Body of pancreas (tissue), 4 donors: ENCODE measurements around the gene FIGLA. TPM values are rescaled to one million over a fixed set of nuclear protein-coding genes. Genes with fewer than 3 reads are reported as not detected.

Experiments
- ATAC-seq: fragments of 150-250 bp; one replicate; pipeline ENCODE4 v1.9.1; 2016
- DNase-seq, 4 donors: peaks; one replicate each; pipeline ENCODE4 v3.0.0-alpha.2; 2019
- H3K27ac ChIP-seq, 4 donors: fragments of 200-600 bp; sonication (generic); 1 replicate in 3 of 4; 2 replicates in 1 of 4; pipeline versions ENCODE4 v1.5.1 to v1.6.1; 2016 to 2019; ENCODE audit warnings: mild to moderate bottlenecking in 1 of 4, mixed read lengths in 1 of 4, moderate library complexity in 1 of 4
- H3K27me3 ChIP-seq, 2 donors: fragments of 200-600 bp; sonication (generic); one replicate each; pipeline ENCODE4 v1.6.0; 2016; ENCODE audit warnings: mild to moderate bottlenecking in 1 of 2
- H3K36me3 ChIP-seq, 2 donors: fragments of 200-600 bp; sonication (generic); replicated peaks in 1 of 2; 2 replicates each; pipeline ENCODE4 v1.5.1; 2016; ENCODE audit warnings: low read depth in 2 of 2; ENCODE audit not compliant: insufficient read depth in 1 of 2
- H3K4me1 ChIP-seq: fragments of 200-600 bp; sonication (generic); one replicate; pipeline ENCODE4 v1.6.0; 2016
- H3K4me3 ChIP-seq, 2 donors: fragments of 200-600 bp; sonication (generic); 1 replicate in 1 of 2; 2 replicates in 1 of 2; pipeline ENCODE4 v1.5.1; 2016 to 2019
- H3K9me3 ChIP-seq, 3 donors: fragments of 200-600 bp; sonication (generic); 1 replicate in 2 of 3; 2 replicates in 1 of 3; pipeline ENCODE4 v1.5.1; 2016
- POLR2A ChIP-seq, 3 donors: fragments of 450-650 bp; IDR thresholded peaks; one replicate each; pipeline ENCODE4 v1.6.1; 2016; ENCODE audit warnings: antibody characterized with exemption in 3 of 3, mild to moderate bottlenecking in 2 of 3
- WGBS, 2 donors: methylation state at CpG; one replicate each; pipeline ENCODE4 v1.1.5; 2017; 5-methylcytosine and 5-hydroxymethylcytosine counted together
- intact Hi-C: fragments of 100-400 bp; cut with DNase I; formaldehyde crosslinking; loops from one replicate; pipeline ENCODE4 v1.15.1; 2023
- total RNA-seq, 2 donors: library from RNA; depleted of rRNA; stranded (reverse); fragments of >200 nt; gene quantifications; one replicate each; pipeline ENCODE4 v1.1.0, GENCODE V29; 2016
- TF ChIP-seq, protein P1 (sequence below), 7 experiments: fragments of 450-650 bp in 4 of 7; fragments of 200-600 bp in 3 of 7; sonication (generic) in 3 of 7; IDR thresholded peaks; one replicate each; pipeline ENCODE4 v1.5.1; 2016 to 2019; ENCODE audit warnings: antibody characterized with exemption in 7 of 7

FIGLA gene
- total RNA-seq, 2 donors from 2014 or later = not detected

DNA sequence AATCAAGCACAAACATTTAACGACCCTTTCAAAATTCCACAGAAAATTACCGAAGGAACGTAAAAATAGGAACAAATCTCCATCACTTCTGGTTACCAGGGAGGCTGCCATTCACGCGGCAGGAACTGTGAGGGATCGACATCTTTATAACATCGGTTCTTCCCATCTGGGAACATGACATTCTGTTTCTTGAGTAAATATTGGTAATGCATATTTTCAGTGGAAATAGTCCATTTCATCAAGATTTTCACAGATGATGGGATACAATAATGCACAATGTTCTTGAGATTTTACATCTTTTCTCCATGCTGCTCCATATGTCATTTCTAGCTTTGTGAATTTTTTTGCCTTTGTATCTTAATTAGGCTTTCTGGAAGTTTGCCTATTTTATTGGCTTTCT, 32.5 kb downstream of the FIGLA start:
- 74 to 82% methylated on average over 7 of the region's 7 CpGs for WGBS, 2 donors
- ATAC-seq (no peak), DNase-seq (no peak)
- no peaks in the 10 kb centered on the region for H3K9me3 ChIP-seq
- intact Hi-C loops = no loop called here
- no peak for TF ChIP-seq POLR2A (IDR thresholded peaks at IDR 0.05)
- TF ChIP-seq, protein P1, sequence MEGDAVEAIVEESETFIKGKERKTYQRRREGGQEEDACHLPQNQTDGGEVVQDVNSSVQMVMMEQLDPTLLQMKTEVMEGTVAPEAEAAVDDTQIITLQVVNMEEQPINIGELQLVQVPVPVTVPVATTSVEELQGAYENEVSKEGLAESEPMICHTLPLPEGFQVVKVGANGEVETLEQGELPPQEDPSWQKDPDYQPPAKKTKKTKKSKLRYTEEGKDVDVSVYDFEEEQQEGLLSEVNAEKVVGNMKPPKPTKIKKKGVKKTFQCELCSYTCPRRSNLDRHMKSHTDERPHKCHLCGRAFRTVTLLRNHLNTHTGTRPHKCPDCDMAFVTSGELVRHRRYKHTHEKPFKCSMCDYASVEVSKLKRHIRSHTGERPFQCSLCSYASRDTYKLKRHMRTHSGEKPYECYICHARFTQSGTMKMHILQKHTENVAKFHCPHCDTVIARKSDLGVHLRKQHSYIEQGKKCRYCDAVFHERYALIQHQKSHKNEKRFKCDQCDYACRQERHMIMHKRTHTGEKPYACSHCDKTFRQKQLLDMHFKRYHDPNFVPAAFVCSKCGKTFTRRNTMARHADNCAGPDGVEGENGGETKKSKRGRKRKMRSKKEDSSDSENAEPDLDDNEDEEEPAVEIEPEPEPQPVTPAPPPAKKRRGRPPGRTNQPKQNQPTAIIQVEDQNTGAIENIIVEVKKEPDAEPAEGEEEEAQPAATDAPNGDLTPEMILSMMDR (IDR thresholded peaks at IDR 0.05) = no peak
- H3K36me3 ChIP-seq = no peaks in the 10 kb centered on the region
- H3K4me1 ChIP-seq = no peaks in the 10 kb centered on the region
- H3K4me3 ChIP-seq = no peak overlapping the region
- no peaks in the 10 kb centered on the region for H3K27me3 ChIP-seq
- no peak overlapping the region for H3K27ac ChIP-seq

DNA sequence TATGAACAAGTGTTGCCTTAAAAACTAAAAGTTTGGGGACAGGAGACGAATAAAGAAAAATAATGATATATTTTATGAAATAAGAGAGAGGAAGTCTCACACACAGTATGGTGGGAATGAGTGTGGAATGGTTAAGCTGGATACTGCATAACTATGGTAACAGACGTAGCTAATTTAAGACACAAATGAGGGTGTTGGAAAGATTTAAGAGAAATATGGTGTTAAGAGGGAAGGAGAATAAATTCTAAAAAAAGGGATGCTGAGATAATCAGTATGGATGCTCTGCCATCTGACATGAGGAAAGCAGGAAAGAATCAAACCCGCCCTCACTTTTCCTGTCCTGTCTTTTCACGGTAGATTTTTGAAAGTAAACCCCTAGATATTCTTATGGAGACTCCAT, 33.1 kb downstream of the FIGLA start:
- no peaks in the 10 kb centered on the region for H3K4me1 ChIP-seq
- no peaks in the 10 kb centered on the region for H3K36me3 ChIP-seq
- DNase-seq (no peak), ATAC-seq (no peak)
- TF ChIP-seq POLR2A (IDR thresholded peaks at IDR 0.05) = no peak
- TF ChIP-seq, protein P1 (IDR thresholded peaks at IDR 0.05) = no peak
- no peak overlapping the region for H3K27ac ChIP-seq
- H3K4me3 ChIP-seq = no peak overlapping the region
- no peaks in the 10 kb centered on the region for H3K9me3 ChIP-seq
- intact Hi-C loops = no loop called here
- WGBS, 2 donors = 78 to 80% methylated on average over 4 of the region's 4 CpGs
- no peaks in the 10 kb centered on the region for H3K27me3 ChIP-seq

DNA sequence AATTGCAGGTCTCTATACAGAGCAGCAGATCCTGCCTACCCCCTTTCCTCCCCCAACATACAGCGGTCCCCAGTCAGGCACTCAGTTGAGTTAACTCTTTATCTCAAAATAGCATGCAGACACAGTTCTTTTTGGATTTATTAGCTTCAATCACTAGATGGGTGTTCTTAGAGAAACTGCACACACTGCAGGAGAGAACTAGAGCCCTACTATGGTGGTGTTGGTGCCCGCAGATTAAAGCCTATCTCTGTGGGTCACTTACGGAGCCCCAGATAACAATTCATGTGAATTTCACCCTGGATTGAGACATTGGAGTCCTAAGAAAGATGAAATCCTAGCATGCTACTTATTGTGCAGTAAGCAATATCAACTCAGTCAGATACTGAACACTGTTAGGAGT, 34.3 kb downstream of the FIGLA start:
- DNase-seq = no peak
- Histone ChIP-seq H3K27ac (no peak overlapping the region), H3K9me3 (no peaks in the 10 kb centered on the region), H3K4me1 (no peaks in the 10 kb centered on the region), H3K27me3 (no peaks in the 10 kb centered on the region), H3K4me3 (no peak overlapping the region), H3K36me3 (no peaks in the 10 kb centered on the region)
- intact Hi-C loops = no loop called here
- 80 to 96% methylated on average over 3 of the region's 3 CpGs for WGBS, 2 donors
- ATAC-seq = no peak
- TF ChIP-seq POLR2A (IDR thresholded peaks at IDR 0.05) = no peak
- TF ChIP-seq, protein P1 (IDR thresholded peaks at IDR 0.05) = no peak

DNA sequence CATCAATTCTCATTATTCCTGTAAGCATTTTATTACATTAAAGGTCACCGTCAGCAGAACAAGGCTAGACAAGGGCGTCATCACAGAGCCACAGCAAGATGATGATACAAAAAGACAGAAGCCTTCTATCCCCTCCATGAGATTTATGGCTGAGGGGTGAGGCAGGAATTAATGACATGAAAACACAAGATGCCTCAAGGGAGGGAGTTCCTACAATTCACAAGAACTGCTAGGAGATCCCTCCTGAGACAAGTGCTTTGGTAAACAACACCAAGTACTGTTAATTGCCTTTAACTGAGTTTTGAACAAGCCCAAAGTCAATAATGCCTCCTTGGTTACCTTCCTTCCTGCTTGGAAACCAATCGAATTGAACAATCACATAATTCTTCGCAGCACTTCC, 36.5 kb downstream of the FIGLA start:
- H3K27ac ChIP-seq = no peak overlapping the region
- DNase-seq = no peak

DNA sequence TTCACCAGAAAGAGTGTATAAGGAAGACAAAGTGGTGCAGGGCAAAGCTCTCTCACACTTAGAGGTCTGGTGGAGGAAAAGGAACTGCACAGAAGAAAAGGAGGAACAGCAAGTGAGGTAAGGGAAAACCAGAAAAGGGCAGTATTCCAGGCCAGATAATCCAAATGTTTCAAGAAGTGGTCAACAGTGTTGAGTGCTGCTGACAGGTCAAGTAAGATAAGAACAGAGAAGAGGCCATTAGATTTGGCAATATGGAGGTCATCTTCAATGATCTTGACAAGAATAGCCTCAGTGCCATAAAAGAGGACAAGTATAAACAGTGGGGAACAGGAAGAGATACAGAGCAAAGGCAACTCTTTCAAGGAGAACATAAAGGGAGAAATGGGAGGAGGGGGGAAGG, 37.4 kb downstream of the FIGLA start:
- DNase-seq (no peak), ATAC-seq (no peak)
- no peaks in the 10 kb centered on the region for H3K4me1 ChIP-seq
- no peak overlapping the region for H3K27ac ChIP-seq
- no peaks in the 10 kb centered on the region for H3K36me3 ChIP-seq
- intact Hi-C loops = no loop called here
- no peaks in the 10 kb centered on the region for H3K9me3 ChIP-seq
- no peak overlapping the region for H3K4me3 ChIP-seq
- H3K27me3 ChIP-seq = no peaks in the 10 kb centered on the region
- TF ChIP-seq POLR2A (IDR thresholded peaks at IDR 0.05) = no peak

More for the DNA sequence above, 36.5 kb downstream of the FIGLA start:
- WGBS, 2 donors = 66 to 80% methylated on average over 4 of the region's 4 CpGs
- intact Hi-C loops = no loop called here
- Histone ChIP-seq H3K9me3 (no peaks in the 10 kb centered on the region), H3K4me1 (no peaks in the 10 kb centered on the region), H3K4me3 (no peak overlapping the region), H3K27me3 (no peaks in the 10 kb centered on the region), H3K36me3 (no peaks in the 10 kb centered on the region)
- no peak for TF ChIP-seq POLR2A (IDR thresholded peaks at IDR 0.05)
- TF ChIP-seq, protein P1 (IDR thresholded peaks at IDR 0.05) = no peak
- ATAC-seq = no peak
